Activated naive CD4-positive, alpha-beta T cell treated with anti-CD3 and anti-CD28 coated beads, Interleukin-2, amount 50 U/mL, for 72 hours (primary cell): ENCODE results near the gene COL5A1. TPM values are rescaled to one million over a fixed set of nuclear protein-coding genes. Genes with fewer than 3 reads are reported as not detected.

Source experiments
- ATAC-seq, 2 donors: fragments of 150-1000 bp; cut with Tn5 transposase; 2 replicates each; pipeline ENCODE4 v1.10.0; 2021; ENCODE audit warnings: mild to moderate bottlenecking in 2 of 2, moderate library complexity in 2 of 2
- DNase-seq, 2 donors: peaks; one replicate each; pipeline ENCODE4 v3.0.0; 2021 to 2022; ENCODE audit warnings: low spot score in 2 of 2
- H3K27ac Mint-ChIP-seq, 2 donors: one replicate each; pipeline ENCODE4 v1.8.0; 2022; ENCODE audit warnings: mild to moderate bottlenecking in 2 of 2, mixed read lengths in 2 of 2
- H3K36me3 Mint-ChIP-seq, 2 donors: one replicate each; pipeline ENCODE4 v1.8.0; 2022; ENCODE audit warnings: mixed read lengths in 2 of 2
- H3K9me3 Mint-ChIP-seq, 2 donors: one replicate each; pipeline ENCODE4 v1.8.0; 2022; ENCODE audit warnings: mixed read lengths in 2 of 2
- total RNA-seq, 2 donors: library from RNA; stranded (reverse); gene quantifications; one replicate each; pipeline ENCODE4 v1.2.3, GENCODE V29; 2022

The COL5A1 gene
- total RNA-seq, 2 donors from 2014 or later: 0.04 to 0.18 TPM

DNA sequence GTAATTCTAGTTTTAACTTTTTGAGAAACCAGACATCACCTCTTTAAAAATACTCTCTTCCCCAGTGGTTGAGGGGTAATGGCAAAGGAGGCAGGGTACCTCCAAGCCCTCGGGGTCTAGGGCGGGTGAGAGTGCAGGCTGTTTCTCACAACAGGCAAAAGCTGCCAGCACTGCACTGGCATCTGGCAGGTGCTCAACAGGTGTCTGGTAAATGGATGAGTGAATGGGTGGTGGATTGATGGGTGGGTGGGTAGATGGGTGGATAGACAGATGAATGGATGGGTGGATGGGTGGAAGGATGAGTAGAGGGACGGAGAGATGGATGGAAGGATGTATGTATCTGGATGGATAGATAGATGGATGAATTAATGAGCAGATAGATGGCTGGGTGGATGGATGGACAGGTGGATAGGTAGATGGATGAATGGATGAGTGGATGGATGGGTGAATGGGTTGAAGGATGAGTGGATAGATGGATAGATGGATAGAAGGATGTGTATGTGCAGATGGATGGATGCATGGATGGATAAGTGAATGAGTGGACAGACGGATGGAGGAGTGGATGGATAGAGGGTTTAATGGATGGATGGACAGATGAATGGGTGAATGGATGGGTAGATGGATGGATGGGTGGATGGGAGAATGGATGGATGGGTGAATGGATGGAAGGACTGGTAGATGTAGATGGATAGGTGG is 84.6 kb downstream of the COL5A1 start:
- H3K27ac Mint-ChIP-seq: no peak overlapping the region
- H3K9me3 Mint-ChIP-seq: peaks cover 4 to 5% of the 10 kb centered on the region in 2 donors
- ATAC-seq (no peak), DNase-seq (no peak)
- peaks cover 0 to 6% of the 10 kb centered on the region in 2 donors for H3K36me3 Mint-ChIP-seq

DNA sequence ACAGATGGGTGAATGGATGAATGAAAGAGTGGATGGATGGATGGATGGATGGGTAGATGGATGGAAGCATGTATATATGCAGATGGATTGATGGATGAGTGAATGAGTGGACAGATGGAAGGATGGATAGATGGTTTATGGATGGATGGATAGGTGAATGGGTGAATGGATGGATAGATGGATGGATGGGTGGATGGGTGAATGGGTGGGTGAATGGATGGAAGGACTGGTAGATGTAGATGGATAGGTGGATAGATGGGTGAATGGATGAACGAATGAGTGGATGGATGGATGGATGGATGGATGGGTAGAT is 85.1 kb downstream of the COL5A1 start:
- Mint-ChIP-seq H3K27ac (no peak overlapping the region), H3K36me3 (peaks cover 0 to 6% of the 10 kb centered on the region in 2 donors), H3K9me3 (peaks cover 4 to 5% of the 10 kb centered on the region in 2 donors)
- ATAC-seq: no peak
- DNase-seq: no peak

DNA sequence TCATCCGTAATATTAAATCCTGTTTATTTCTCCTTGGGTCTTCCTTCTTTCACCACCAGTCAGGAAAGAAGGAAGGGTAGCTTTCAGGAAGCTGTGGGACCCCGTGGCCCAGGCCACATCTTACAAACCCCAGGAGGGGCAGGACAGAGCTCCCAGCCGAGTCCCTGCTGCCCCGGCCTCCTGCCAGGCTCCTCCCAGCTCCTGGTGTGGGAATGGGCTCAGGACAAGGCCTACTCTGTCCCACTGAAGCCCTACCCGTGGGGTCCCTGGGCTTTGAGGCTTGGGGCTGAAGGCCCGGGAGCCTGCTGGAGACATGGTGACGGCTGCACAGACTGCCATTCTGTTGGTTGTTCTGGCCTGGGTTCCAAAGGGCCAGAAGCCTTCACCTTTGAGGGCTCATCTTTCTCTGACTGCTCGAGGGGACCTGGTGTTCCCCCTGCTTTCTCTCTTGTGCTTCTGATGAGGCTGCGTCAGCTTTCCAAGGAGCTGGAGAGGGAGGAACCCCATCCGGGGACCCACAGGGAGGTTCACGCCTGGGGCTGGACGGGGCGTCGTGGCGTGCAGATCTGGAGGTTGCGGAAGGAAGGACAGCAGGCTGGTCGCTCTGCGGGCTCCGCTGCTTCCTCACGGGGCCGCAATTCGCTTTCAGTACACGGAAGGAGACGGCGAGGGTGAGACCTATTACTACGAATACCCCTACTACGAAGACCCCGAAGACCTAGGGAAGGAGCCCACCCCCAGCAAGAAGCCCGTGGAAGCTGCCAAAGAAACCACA is 86.6 kb downstream of the COL5A1 start:
- ATAC-seq (no peak), DNase-seq (no peak)
- Mint-ChIP-seq H3K36me3 (peaks cover 0 to 6% of the 10 kb centered on the region in 2 donors), H3K27ac (no peak overlapping the region), H3K9me3 (peaks cover 4 to 5% of the 10 kb centered on the region in 2 donors)

DNA sequence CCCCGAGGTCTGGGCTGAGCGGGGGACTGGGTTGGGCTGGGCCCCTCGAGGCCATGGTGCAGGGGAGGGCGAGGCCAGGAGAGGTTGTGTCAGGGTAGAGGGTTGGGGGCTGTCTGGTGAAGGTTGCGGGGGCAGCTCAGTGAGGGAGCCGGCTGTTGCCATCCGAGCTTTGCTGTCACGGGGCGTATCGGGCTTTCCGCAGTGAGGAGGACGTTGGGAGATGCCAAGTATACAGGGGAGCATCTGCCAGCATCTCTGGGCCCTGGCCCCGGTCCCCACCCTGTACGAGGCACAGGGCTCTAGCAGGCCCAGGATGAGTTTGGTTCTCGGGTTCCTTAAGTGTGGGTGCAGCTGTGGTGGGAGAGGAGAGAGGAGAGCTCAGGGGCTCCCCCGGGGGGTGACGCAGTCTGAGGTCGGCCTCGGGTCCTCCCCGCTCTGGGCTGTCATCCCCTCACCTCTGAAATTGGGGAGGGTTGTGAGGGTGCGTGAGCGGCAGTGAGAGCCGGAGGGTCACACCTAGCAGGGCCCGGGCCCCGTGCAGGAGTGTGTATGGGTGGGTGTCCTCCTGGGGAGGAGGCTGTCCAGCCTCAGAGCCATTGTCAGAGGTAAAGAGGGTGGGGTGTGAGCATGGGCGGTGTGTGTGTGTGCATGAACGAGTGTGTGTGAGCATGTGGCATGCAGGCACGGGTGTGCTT is 87.3 kb downstream of the COL5A1 start:
- Mint-ChIP-seq H3K9me3 (peaks cover 4 to 5% of the 10 kb centered on the region in 2 donors), H3K27ac (no peak overlapping the region), H3K36me3 (peaks cover 0 to 6% of the 10 kb centered on the region in 2 donors)
- ATAC-seq: no peak
- DNase-seq: no peak

DNA sequence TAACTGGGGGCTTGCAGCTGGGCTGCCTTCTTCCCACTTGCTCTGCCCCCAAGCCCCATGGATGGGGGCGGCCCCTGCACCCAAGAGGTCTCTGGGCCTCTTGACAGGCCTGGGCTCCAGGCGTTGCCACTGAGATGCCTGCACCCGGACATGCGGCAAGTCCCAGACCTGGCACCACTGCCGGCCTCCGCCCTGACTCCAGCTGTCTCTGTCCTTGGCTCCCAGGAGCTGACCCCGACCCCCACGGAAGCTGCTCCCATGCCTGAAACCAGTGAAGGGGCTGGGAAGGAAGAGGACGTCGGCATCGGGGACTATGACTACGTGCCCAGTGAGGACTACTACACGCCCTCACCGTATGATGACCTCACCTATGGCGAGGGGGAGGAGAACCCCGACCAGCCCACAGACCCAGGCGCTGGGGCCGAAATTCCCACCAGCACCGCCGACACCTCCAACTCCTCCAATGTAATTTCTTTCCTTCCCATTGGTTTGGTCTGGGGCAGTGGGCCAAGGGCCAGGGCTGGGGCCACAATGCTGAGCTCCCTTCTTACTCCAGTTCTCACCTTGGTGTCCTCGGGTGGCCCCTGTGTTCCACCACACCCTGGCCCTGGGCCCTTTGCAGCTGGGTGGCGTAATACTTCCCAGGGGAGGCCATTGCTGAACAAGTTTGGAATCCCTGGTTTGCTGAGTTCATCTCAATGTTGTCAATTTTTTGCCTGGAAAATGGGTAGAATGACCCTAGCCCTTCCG is 88.6 kb downstream of the COL5A1 start:
- H3K27ac Mint-ChIP-seq: peak overlapping the region in 1 of 2 donors; percentile 55
- DNase-seq (no peak), ATAC-seq (no peak)
- H3K9me3 Mint-ChIP-seq: peaks cover 4 to 5% of the 10 kb centered on the region in 2 donors
- H3K36me3 Mint-ChIP-seq: peaks cover 0 to 6% of the 10 kb centered on the region in 2 donors

DNA sequence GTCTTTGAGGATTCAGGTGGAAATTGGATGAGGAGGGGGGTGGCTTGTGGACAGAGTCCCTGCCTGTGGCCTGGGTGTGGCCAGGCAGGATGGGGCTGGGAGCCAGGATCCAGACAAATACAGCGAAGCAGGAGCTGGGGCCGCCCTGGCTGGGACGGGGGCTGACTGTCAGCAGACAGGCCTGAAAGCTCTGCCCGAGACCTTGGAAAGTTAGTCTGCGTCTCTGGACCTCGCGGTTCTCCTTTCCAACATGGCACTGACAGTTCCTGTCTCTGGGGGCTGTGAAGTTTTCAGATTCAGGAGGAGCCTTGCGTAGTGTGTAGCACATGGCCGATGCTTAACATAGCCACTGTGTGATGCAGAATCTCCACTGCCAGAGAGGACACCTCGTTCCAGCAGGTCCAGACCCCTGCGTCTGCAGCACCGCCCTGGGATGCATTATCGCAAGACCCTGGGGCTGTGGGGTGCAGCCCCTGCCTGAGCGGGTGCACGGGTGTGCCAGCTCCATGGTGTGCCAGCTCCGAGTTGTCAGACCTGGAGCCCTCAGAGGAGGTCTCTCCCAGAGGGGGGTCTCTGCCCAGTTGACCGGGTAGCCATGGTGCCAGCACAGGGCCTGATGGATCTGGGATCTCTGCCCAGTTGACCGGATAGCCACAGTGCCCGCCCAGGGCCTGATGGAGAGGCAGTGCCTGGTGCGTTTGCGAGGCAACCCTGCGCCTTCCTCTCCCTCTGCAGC is 89.3 kb downstream of the COL5A1 start:
- peak overlapping the region in 1 of 2 donors; percentile 55 for H3K27ac Mint-ChIP-seq

DNA sequence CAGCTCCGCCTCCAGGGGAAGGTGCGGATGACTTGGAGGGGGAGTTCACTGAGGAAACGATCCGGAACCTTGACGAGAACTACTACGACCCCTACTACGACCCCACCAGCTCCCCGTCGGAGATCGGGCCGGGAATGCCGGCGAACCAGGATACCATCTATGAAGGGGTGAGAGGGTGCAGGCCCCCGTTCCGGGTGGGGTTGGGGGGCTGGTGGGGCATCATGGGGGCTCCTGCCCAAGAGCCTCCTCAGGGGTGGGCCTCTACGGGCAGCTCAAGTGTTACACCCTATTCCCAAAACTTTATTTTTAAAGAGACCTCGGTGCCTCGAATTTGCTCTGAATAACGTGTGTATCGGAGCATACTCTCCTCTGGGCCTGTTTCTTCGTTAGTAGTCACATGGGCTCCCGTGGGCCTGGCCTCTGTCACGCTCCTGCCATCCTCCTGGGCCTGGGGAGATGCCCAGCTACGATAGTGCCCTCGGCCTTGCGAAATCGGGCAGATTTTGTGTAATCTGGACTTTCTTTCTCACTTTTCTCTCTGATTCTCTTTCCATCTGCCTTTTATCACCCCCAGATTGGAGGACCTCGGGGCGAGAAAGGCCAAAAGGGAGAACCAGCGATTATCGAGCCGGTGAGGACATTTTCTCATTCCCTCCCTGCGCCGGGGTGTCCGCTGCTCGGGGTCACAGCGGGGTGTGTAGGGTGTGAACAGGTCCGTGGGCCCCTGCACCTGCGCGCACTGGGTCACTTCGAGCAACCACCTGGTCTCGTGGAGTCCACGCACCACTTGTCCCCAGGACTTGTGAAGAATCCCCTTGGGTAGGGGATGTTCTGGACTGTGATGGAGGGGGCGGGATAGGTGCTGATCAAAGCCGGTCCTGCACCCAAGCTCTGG is 90.1 kb downstream of the COL5A1 start:
- Mint-ChIP-seq H3K27ac (no peak overlapping the region), H3K9me3 (peaks cover 4 to 5% of the 10 kb centered on the region in 2 donors), H3K36me3 (peaks cover 0 to 6% of the 10 kb centered on the region in 2 donors)
- DNase-seq: no peak
- no peak for ATAC-seq

More for the DNA sequence above, 89.3 kb downstream of the COL5A1 start:
- peaks cover 4 to 5% of the 10 kb centered on the region in 2 donors for H3K9me3 Mint-ChIP-seq
- DNase-seq: no peak
- H3K36me3 Mint-ChIP-seq: peaks cover 0 to 6% of the 10 kb centered on the region in 2 donors
- ATAC-seq: no peak

DNA sequence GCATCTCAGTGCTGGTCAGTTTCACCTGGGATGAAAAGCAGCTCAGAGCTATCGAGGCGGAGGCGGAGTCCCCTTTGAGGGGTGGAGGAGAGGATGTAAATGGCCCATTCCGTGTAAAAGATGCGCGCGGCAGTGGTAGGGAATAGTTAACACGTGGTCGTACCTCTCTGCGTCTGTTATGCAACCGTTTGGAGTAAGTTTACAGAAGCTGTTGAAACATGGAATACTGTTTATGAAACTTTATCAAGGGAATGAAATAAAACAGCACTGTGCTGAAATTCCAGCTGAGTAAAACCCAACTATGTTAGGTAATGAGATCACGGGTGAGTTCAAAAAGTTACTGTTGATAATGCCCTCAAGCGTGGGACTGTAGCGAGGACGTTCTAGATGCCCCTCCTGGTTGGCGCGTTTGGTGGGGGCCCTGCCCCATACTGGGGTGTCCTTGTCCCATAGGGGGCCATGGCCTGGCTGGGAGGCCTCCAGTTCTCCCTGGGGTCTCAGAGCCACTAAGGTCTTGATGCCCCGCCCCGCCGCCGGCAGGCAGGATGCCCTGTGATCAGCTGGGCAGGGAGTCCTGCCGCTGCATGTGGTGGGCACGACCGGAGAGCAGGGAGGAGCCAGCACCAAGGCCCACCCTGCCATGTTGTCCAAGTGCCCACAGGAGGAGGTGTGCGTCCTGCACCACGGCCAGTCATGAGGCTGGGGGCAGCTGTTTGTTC is 90.9 kb downstream of the COL5A1 start:
- no peak for ATAC-seq
- DNase-seq: no peak
- H3K9me3 Mint-ChIP-seq: peaks cover 4 to 5% of the 10 kb centered on the region in 2 donors
- H3K36me3 Mint-ChIP-seq: peaks cover 0 to 6% of the 10 kb centered on the region in 2 donors
- H3K27ac Mint-ChIP-seq: no peak overlapping the region

DNA sequence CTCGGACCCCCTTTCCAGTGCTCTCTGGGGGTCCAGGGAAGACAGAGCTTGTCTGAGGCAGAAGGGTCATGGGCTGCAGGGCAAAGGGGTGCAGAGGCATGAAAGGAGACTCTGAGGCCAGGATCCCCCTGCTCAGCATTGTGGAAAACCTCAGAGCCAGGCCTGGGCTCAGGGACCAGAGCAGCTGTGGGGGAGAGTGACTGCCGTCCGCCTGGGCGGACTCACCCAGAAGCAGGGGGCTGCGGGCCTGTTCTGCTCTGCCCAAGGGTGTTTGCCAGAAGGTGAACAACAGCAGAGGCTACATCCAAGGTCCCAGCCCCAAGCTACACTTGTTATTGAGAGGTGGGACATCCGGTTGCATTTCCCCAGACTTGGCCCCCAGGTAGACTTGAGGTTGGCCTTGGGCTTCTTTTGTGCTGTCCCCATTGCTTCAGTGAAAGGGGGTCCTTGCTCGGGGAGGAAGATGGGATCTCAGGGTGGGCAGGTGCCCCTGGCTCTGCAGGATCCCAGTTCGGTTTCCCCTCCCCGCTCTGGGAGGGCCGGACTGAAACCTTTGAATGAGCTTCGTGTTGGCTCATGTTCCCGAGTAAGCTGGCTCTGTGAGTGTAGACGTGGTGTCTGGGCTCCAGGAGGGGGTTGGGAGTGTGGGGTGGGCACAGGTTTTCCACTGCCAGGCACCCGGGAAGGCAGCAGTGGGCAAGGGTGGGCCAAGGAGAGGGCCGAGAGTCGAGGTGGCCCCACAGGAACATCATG is 92.1 kb downstream of the COL5A1 start:
- DNase-seq (no peak), ATAC-seq (no peak)
- Mint-ChIP-seq H3K27ac (no peak overlapping the region), H3K9me3 (peaks cover 4 to 5% of the 10 kb centered on the region in 2 donors), H3K36me3 (peaks cover 0 to 6% of the 10 kb centered on the region in 2 donors)

DNA sequence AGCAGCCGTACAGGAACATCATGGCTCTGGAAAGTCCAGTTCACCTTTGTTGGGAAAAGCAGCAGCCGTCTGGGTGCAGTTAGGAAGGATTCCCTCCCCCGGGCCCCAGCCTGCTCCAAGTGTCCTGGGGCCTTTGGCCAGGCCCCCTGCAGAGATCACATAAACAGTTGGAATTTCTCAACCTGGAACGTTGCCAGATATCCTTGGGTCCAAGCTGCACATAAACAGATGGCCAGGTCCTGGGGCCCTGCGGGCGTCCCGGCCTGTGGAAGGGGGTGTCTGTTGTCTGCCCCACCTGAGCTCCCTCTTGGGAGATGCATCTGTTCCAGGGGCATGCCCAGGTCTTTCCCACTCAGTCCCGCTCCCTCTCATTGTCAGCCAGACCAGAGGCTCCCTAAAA is 92.7 kb downstream of the COL5A1 start:
- DNase-seq: no peak
- Mint-ChIP-seq H3K9me3 (peaks cover 2% of the 10 kb centered on the region in 2 donors), H3K27ac (no peak overlapping the region), H3K36me3 (peaks cover 0 to 2% of the 10 kb centered on the region in 2 donors)
- ATAC-seq: no peak

DNA sequence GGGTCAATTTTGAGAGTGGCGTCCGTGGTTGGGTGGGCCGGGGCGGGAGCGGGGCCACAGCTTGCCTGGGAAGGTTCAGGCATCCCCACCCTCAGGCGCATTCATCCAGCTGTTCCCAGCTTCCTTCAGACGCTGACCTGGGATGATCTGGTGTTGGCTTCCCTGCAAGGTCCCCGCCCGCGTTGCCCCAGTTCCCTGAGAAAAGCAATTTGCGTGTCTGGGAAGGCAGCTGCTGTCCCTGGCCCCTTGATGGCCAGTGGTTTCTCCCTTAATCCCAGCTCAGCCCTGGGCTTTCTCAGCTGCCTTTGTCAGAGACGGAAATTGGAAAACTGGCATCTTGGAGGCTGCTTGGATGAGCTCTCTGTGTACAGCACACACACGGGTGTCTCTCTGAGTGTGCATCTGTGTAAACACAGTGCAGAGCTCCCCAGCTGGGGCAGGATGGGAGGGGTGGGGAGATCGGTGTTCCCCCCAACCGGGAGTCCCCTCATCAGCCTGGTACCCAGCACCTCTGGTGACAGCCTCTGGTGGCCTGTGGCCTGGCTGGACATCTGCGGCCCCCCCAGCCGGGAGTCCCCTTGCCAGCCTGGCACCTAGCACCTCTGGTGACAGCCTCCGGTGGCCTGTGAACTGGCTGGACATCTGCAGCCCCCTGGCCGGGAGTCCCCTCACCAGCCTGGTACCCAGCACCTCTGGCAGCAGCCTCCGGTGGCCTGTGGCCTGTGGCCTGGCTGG is 94.0 kb downstream of the COL5A1 start:
- DNase-seq (no peak), ATAC-seq (no peak)
- Mint-ChIP-seq H3K36me3 (no peaks in the 10 kb centered on the region), H3K9me3 (no peaks in the 10 kb centered on the region), H3K27ac (no peak overlapping the region)

DNA sequence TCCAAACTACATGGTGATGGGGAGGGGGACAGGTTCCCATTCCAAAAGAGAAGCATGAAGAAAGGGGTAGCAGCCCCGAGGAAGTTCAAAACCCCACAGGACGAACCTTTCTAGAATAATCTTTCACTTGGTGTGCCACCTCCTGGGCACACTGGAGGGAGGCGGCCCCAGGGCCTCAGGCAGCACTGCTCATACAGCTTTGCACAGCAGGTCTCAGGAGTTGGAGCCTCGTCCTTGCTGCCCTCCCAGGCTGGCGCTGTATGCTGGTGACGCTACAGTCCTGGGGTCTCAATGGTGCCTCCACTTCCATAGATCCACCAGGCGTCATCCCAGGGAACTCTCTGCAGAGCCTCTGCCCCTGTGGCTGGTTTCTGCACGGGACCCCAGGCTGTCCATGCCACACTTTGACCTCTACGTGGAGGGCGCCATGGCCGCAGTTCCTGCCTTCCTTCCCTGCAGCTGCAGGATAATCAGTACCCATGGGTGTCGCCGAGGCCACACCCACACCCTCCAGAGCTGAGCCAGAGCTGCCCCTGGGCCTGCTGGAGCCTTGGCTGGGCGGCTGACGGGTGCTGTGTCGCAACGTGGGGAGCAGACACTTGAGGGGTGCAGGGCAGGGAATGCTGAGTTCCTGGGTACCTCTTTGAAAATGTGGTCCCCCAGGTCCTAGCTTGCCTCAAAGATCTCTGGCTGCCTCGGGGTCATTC is 95.3 kb downstream of the COL5A1 start:
- Mint-ChIP-seq H3K9me3 (no peaks in the 10 kb centered on the region), H3K27ac (no peak overlapping the region), H3K36me3 (no peaks in the 10 kb centered on the region)
- ATAC-seq (no peak), DNase-seq (no peak)
